ENCODE measurements around the gene PDE10A.

DNA sequence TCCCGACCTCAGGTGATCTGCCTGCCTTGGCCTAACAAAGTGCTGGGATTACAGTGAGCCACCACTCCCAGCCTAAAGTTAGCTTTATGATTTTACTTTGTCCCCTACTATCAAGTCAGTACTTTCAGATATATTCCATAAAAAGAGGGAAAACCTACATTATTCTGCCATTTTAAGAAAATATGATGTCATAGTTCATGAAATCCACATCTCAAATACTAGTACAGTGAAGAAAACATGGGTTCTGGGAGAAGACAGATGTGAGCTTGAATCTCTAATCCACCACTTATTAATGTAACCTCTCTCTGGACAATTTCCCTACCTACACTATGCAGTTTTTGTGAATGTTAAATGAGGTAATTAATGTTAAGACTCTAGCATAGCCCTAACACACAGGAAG is 74.5 kb downstream of the PDE10A start:
- TF ChIP-seq CTCF (IDR thresholded peaks at IDR 0.05) = no peak
- TF ChIP-seq EP300 (IDR thresholded peaks at IDR 0.05) = no peak
- no peak for TF ChIP-seq POLR2AphosphoS5 (IDR thresholded peaks at IDR 0.05)

Measured in esophagus muscularis mucosa (tissue), 4 donors.